OCI-LY3 (cell line): ENCODE data around the gene SMIM41.

Experiments used
- H2AFZ ChIP-seq: fragments of 200-600, 300-600 bp; shearing (Covaris generic); 2 replicates; pipeline ENCODE4 v1.6.0; 2014; ENCODE audit warnings: antibody characterized with exemption, low read depth, low read length
- H3K27ac ChIP-seq: fragments of 200-600, 300-600 bp; sonication (generic); 2 replicates; pipeline ENCODE4 v1.5.1; 2014; ENCODE audit warnings: mild to moderate bottlenecking, low read length, moderate library complexity, mixed read lengths
- H3K27me3 ChIP-seq: fragments of 200-600, 300-600 bp; sonication (generic); 2 replicates; pipeline ENCODE4 v1.6.1; 2014; ENCODE audit warnings: low read depth, low read length, mixed read lengths
- H3K36me3 ChIP-seq: fragments of 200-600, 300-600 bp; sonication (generic); replicated peaks from 2 replicates; pipeline ENCODE3; 2014; ENCODE audit warnings: low read depth, low read length, mixed read lengths
- H3K4me1 ChIP-seq: fragments of 300-600, 200-600 bp; sonication (generic); 2 replicates; pipeline ENCODE4 v1.6.1; 2014; ENCODE audit warnings: low read length, mixed read lengths
- H3K4me2 ChIP-seq: fragments of 200-600, 300-600 bp; sonication (generic); 2 replicates; pipeline ENCODE4 v1.6.1; 2014; ENCODE audit warnings: low read length, mixed read lengths
- H3K4me3 ChIP-seq: fragments of 300-600, 200-600 bp; sonication (generic); 2 replicates; pipeline ENCODE4 v1.5.1; 2014; ENCODE audit warnings: antibody characterized with exemption, mild to moderate bottlenecking, low read length, moderate library complexity
- H3K79me2 ChIP-seq: fragments of 300-600, 200-600 bp; shearing (Covaris generic); 2 replicates; pipeline ENCODE4 v1.6.1; 2014; ENCODE audit warnings: mild to moderate bottlenecking, low read length, mixed read lengths
- H3K9ac ChIP-seq: fragments of 300-600, 200-600 bp; shearing (Covaris generic); 2 replicates; pipeline ENCODE4 v1.6.0; 2014; ENCODE audit warnings: mild to moderate bottlenecking, low read length, moderate library complexity
- H3K9me3 ChIP-seq: fragments of 200-600, 300-600 bp; shearing (Covaris generic); 2 replicates; pipeline ENCODE4 v1.6.1; 2014; ENCODE audit warnings: low read length, mixed read lengths; ENCODE audit not compliant: insufficient read depth
- H4K20me1 ChIP-seq: fragments of 200-600, 300-600 bp; sonication (generic); 2 replicates; pipeline ENCODE4 v1.6.1; 2016; ENCODE audit warnings: low read length, mixed read lengths; ENCODE audit not compliant: insufficient read depth
- EZH2phosphoT487 ChIP-seq: fragments of 200-600 bp; shearing (Covaris generic); IDR thresholded peaks from 2 replicates; pipeline ENCODE4 v1.6.1; 2018; ENCODE audit warnings: antibody characterized with exemption, mixed run types, low read depth
- TF ChIP-seq, protein P1 (sequence below): fragments of 200-600, 300-600 bp; sonication (generic); IDR thresholded peaks from 2 replicates; pipeline ENCODE4 v1.5.1; 2014; ENCODE audit warnings: antibody characterized with exemption, low read length, low read depth

Gene SMIM41

DNA sequence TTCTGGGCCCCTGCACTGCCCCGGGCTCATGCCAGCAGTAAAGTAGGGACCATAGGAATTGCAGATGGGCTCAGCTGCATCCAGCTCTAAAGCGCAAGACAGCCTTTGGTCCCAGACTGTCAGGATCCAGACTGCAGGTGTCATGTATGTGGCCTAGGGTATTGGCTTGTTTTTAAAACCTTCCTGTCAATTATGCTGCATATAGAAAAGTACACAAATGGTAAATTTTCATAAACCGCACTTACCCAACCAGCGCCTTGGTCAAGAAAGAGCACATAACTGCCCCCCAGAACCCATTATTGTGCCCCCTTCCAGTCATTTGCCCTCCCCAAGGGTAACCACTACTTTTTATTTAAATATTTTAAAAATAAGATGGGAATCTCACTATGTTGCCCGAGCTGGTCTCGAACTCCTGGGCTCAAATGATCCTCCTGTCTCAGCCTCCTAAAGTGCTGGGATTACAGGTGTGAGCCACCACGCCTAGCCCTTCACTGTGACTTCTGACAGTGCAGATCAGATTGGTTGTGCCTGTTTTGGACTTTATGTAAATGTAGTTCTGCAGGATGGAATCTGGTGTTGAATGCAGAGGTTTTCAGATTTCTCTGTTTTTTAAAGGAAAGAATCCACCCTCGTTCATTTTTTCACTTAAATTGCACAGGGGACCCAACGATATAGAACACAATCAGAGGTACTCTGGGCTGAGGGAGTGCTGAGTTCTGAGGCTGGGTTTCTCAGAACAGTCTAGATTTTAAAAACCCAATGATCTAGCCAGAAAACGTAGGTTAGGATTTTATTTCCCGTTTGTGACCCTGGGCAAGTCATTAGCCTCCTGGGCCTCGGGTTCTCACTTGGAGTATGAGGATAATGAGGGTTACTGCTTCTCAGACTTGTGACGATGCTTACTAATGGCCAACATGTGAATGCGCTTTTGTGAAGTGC lies 21.6 kb upstream of the SMIM41 start:
- H3K79me2 ChIP-seq: no peaks in the 10 kb centered on the region
- H3K4me1 ChIP-seq: no peaks in the 10 kb centered on the region
- no peak overlapping the region for H3K9ac ChIP-seq
- no peaks in the 10 kb centered on the region for H3K9me3 ChIP-seq
- H3K27ac ChIP-seq: no peak overlapping the region
- no peak overlapping the region for H3K4me2 ChIP-seq
- no peaks in the 10 kb centered on the region for H3K36me3 ChIP-seq
- H3K4me3 ChIP-seq: no peak overlapping the region
- H3K27me3 ChIP-seq: no peaks in the 10 kb centered on the region
- H4K20me1 ChIP-seq: 0 out of 2 replicates have a peak, but pooled peaks cover 4% of the 10 kb centered on the region
- TF ChIP-seq EZH2phosphoT487: no peak
- TF ChIP-seq, protein P1, sequence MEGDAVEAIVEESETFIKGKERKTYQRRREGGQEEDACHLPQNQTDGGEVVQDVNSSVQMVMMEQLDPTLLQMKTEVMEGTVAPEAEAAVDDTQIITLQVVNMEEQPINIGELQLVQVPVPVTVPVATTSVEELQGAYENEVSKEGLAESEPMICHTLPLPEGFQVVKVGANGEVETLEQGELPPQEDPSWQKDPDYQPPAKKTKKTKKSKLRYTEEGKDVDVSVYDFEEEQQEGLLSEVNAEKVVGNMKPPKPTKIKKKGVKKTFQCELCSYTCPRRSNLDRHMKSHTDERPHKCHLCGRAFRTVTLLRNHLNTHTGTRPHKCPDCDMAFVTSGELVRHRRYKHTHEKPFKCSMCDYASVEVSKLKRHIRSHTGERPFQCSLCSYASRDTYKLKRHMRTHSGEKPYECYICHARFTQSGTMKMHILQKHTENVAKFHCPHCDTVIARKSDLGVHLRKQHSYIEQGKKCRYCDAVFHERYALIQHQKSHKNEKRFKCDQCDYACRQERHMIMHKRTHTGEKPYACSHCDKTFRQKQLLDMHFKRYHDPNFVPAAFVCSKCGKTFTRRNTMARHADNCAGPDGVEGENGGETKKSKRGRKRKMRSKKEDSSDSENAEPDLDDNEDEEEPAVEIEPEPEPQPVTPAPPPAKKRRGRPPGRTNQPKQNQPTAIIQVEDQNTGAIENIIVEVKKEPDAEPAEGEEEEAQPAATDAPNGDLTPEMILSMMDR: no peak
- H2AFZ ChIP-seq: no peak overlapping the region

DNA sequence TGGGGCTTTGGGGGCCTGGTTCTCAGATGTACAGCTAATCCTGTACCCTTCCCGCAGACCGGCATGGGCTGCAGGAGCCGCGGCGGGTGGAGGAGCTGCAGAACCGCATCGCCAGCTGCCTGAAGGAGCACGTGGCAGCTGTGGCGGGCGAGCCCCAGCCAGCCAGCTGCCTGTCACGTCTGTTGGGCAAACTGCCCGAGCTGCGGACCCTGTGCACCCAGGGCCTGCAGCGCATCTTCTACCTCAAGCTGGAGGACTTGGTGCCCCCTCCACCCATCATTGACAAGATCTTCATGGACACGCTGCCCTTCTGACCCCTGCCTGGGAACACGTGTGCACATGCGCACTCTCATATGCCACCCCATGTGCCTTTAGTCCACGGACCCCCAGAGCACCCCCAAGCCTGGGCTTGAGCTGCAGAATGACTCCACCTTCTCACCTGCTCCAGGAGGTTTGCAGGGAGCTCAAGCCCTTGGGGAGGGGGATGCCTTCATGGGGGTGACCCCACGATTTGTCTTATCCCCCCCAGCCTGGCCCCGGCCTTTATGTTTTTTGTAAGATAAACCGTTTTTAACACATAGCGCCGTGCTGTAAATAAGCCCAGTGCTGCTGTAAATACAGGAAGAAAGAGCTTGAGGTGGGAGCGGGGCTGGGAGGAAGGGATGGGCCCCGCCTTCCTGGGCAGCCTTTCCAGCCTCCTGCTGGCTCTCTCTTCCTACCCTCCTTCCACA lies 20.7 kb upstream of the SMIM41 start:
- TF ChIP-seq, protein P1: no peak
- TF ChIP-seq EZH2phosphoT487: no peak
- H3K79me2 ChIP-seq: no peaks in the 10 kb centered on the region
- H3K36me3 ChIP-seq: no peaks in the 10 kb centered on the region
- no peaks in the 10 kb centered on the region for H3K4me1 ChIP-seq
- H3K27me3 ChIP-seq: no peaks in the 10 kb centered on the region
- no peak overlapping the region for H3K4me2 ChIP-seq
- no peaks in the 10 kb centered on the region for H3K9me3 ChIP-seq
- no peak overlapping the region for H3K9ac ChIP-seq
- no peak overlapping the region for H2AFZ ChIP-seq
- H3K4me3 ChIP-seq: no peak overlapping the region
- H4K20me1 ChIP-seq: no peaks in the 10 kb centered on the region
- H3K27ac ChIP-seq: no peak overlapping the region

DNA sequence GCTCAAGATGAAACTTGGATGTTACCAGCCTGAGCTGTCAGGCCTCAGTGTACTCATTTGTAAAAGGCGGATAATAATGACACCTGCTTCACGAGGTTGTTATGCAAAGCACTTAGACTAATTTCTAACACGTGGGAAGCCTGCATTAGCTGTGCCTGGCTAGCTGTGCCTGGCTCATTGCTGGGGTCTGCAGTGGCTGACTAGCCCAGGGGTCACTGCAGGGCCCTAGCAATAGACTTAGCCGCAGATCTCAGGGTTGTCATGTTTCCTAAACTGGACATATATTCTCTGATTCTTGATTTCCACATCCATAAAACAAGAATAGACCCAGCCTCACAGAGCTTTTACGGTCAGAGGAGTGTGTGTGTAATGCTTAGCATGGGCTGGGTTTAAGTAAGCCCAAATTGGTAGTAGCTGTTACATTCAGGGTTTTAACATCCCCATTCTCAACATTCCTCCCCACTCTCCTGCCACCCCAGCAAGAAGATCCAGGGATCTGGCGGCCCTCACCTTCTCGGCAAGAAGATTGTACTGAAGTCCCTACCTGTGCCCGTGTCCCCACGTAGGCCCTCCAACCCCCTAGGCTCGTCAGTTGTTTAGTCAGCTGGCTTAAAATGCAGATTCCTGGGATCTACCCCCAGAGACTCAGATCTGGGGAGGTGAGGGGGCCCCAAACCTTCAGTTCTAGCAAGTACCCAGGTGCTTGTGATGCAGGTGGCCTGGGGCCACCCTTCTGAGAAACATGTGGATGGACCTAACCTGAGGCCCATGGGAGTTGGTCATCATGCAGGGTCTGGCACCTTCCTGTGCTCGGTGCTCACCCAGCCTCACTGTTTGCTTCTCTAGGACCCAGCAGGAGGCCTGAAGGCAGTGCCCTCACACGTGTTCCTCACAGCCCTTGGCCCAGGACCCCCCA lies 19.7 kb upstream of the SMIM41 start:
- no peak overlapping the region for H3K27ac ChIP-seq
- no peak overlapping the region for H3K9ac ChIP-seq
- H3K4me2 ChIP-seq: no peak overlapping the region
- H4K20me1 ChIP-seq: no peaks in the 10 kb centered on the region
- no peaks in the 10 kb centered on the region for H3K36me3 ChIP-seq
- H3K27me3 ChIP-seq: no peaks in the 10 kb centered on the region
- H3K4me1 ChIP-seq: no peaks in the 10 kb centered on the region
- H3K4me3 ChIP-seq: no peak overlapping the region
- H3K79me2 ChIP-seq: no peaks in the 10 kb centered on the region
- H3K9me3 ChIP-seq: no peaks in the 10 kb centered on the region
- TF ChIP-seq EZH2phosphoT487: no peak
- TF ChIP-seq, protein P1: no peak
- H2AFZ ChIP-seq: no peak overlapping the region
